K562 (cell line): ENCODE data around the gene DNAL4. TPM values are rescaled to one million over a fixed set of nuclear protein-coding genes. Genes with fewer than 3 reads are reported as not detected.

Experiments
- ATAC-seq: fragments of 200-7000 bp; cut with Tn5 transposase; 3 replicates; pipeline ENCODE4 v1.9.1; 2020; ENCODE audit warnings: moderate library complexity
- BruUV-seq: library from RNA; stranded (reverse); fragments of 400-500 nt; replicated peaks from 2 replicates; lab custom pipeline; 2021; lab: Mats Ljungman, UMichigan
- CTCF ChIA-PET: fragments of 300-600 bp; formaldehyde crosslinking; extraction: SDS; loops from one replicate; lab custom pipeline; 2021; ENCODE audit warnings: low intra/inter-chr PET ratio; lab: Yijun Ruan, JAX
- POLR2A ChIA-PET: fragments of 300-600, 350-650 bp; sonication (Branson Sonifier 250); formaldehyde crosslinking; extraction: SDS; loops from one replicate; lab custom pipeline; 2021; ENCODE audit warnings: antibody characterized with exemption, inconsistent platforms; lab: Yijun Ruan, JAX
- DNase-seq, 4 experiments: peaks; one replicate each; pipeline versions ENCODE4 v3.0.0 to v3.0.0-alpha.2; 2011 to 2018; ENCODE audit warnings: low spot score in 3 of 4, mixed read lengths in 3 of 4; ENCODE audit errors: extremely low read depth in 1 of 4
- FAIRE-seq: peaks from 2 replicates; lab custom pipeline; 2011; peaks lifted over from hg19 to GRCh38; lab: Jason Lieb, UNC
- H2AFZ ChIP-seq: 2 replicates; pipeline ENCODE4 v1.6.0; 2011; ENCODE audit warnings: low read depth, low read length, control low read depth, inconsistent platforms
- H3K27ac ChIP-seq: fragments of 200-600 bp; 3 replicates; pipeline ENCODE4 v1.8.0; 2011; ENCODE audit warnings: low read depth, mild to moderate bottlenecking, control low read depth, inconsistent platforms, low read length, moderate library complexity, mixed read lengths; ENCODE audit errors: extremely low read depth
- H3K27me3 ChIP-seq, 2 experiments: fragments of 300-600 bp in 1 of 2; 2 replicates in 1 of 2; 3 replicates in 1 of 2; pipeline versions ENCODE4 v1.6.0 to v1.8.0; 2011; ENCODE audit warnings: inconsistent platforms in 2 of 2, low read length in 2 of 2, mild to moderate bottlenecking in 1 of 2, mixed read lengths in 1 of 2, moderate library complexity in 1 of 2; ENCODE audit not compliant: control insufficient read depth in 2 of 2, insufficient read depth in 2 of 2
- H3K36me3 ChIP-seq: fragments of 300-600 bp; 3 replicates; pipeline ENCODE4 v1.8.0; 2011; ENCODE audit warnings: mild to moderate bottlenecking, low read length, inconsistent platforms; ENCODE audit not compliant: control insufficient read depth, insufficient read depth
- H3K4me1 ChIP-seq, 2 experiments: fragments of 200-600 bp in 1 of 2; replicated peaks in 1 of 2; 2 replicates in 1 of 2; 3 replicates in 1 of 2; pipeline versions ENCODE4 v1.5.1 to v1.8.0; 2011; ENCODE audit warnings: inconsistent platforms in 2 of 2, low read length in 2 of 2, mild to moderate bottlenecking in 1 of 2, mixed read lengths in 1 of 2, moderate library complexity in 1 of 2; ENCODE audit not compliant: control insufficient read depth in 2 of 2, insufficient read depth in 2 of 2
- H3K4me2 ChIP-seq: 2 replicates; pipeline ENCODE4 v1.6.1; 2011; ENCODE audit warnings: low read length, control low read depth, inconsistent platforms, mixed read lengths; ENCODE audit not compliant: insufficient read depth
- H3K4me3 ChIP-seq: fragments of 200-600 bp; sonication (generic), shearing (Covaris generic); 2 replicates; pipeline ENCODE4 v1.5.1; 2016; ENCODE audit warnings: control low read depth, inconsistent platforms
- H3K79me2 ChIP-seq: fragments of 200-600 bp; 3 replicates; pipeline ENCODE4 v1.8.0; 2011; ENCODE audit warnings: low read length, inconsistent platforms; ENCODE audit not compliant: control insufficient read depth, insufficient read depth
- H3K9ac ChIP-seq, 2 experiments: 2 replicates each; pipeline versions ENCODE4 v1.6.0 to v1.6.1; 2011; ENCODE audit warnings: low read depth in 2 of 2, low read length in 2 of 2, control low read depth in 1 of 2, inconsistent platforms in 1 of 2, mild to moderate bottlenecking in 1 of 2, mixed read lengths in 1 of 2; ENCODE audit not compliant: insufficient read depth in 1 of 2
- H3K9me1 ChIP-seq: one replicate; pipeline ENCODE4 v1.6.0; 2011; ENCODE audit warnings: inconsistent platforms, mild to moderate bottlenecking, low read length, moderate library complexity; ENCODE audit not compliant: control insufficient read depth, insufficient read depth
- H3K9me3 ChIP-seq: replicated peaks from 2 replicates; pipeline ENCODE4 v1.5.1; 2011; ENCODE audit warnings: low read depth, low read length, inconsistent platforms; ENCODE audit not compliant: control insufficient read depth, insufficient read depth
- H4K20me1 ChIP-seq: replicated peaks from 2 replicates; pipeline ENCODE4 v1.6.1; 2011; ENCODE audit warnings: low read length, inconsistent platforms, mixed read lengths; ENCODE audit not compliant: control insufficient read depth, insufficient read depth
- WGBS: fragments of 100-300 bp; shearing (Covaris generic); methylation state at CpG from one replicate; pipeline ENCODE4 v1.1.6; 2016; ENCODE audit warnings: low coverage, mixed read lengths; ENCODE audit not compliant: insufficient coverage; ENCODE audit errors: missing lambda C conversion rate; 5-methylcytosine and 5-hydroxymethylcytosine counted together
- in situ Hi-C: fragments of 300-500 bp; cut with MboI; formaldehyde crosslinking; loops from 4 replicates; pipeline ENCODE4 v1.15.0; 2018; ENCODE audit warnings: inconsistent platforms, mixed read lengths
- intact Hi-C: fragments of 100-400 bp; cut with micrococcal nuclease; formaldehyde crosslinking; loops from 2 replicates; pipeline ENCODE4 v1.14.2; 2022
- polyA plus RNA-seq, 8 experiments: library from polyadenylated mRNA; depleted of rRNA in 4 of 8; stranded (reverse) in 5 of 8; unstranded in 3 of 8; fragments of >200 nt; fragmentation: Nextera tagmentation in 2 of 8; fragmentation: Illumina TruSeq in 1 of 8; extraction: Ambion mirVana in 2 of 8; extraction: Trizol in 1 of 8; gene quantifications; 2 replicates each; pipeline versions ENCODE4 v1.2.1 to v1.2.3, GENCODE V29; 2011 to 2014; ENCODE audit warnings: inconsistent platforms in 1 of 8, missing spikeins in 1 of 8
- total RNA-seq, 7 experiments: library from RNA; depleted of rRNA in 6 of 7; stranded (reverse); fragments of >200 nt in 6 of 7; fragmentation: Illumina TruSeq in 2 of 7; extraction: Trizol in 2 of 7; gene quantifications; 2 replicates each; pipeline versions ENCODE4 v1.2.1 to v1.2.3, GENCODE V29; 2011 to 2021; ENCODE audit warnings: low replicate concordance in 1 of 7
- TF ChIP-seq, protein P1 (sequence below): fragments of 450-650 bp; IDR thresholded peaks from 2 replicates; pipeline ENCODE4 v1.6.1; 2016; ENCODE audit warnings: mild to moderate bottlenecking, moderate library complexity
- TF ChIP-seq, protein P2 (sequence below): fragments of 450-650 bp; IDR thresholded peaks from 2 replicates; pipeline ENCODE4 v1.6.1; 2018; ENCODE audit not compliant: partially characterized antibody

The DNAL4 gene
- total and polyA plus RNA-seq, 9 of the 15 experiments (the other 6 are each of a cell fraction or from before 2014, with no cell fraction given), result 0.20 to 9.4 (median 5.2) TPM

DNA sequence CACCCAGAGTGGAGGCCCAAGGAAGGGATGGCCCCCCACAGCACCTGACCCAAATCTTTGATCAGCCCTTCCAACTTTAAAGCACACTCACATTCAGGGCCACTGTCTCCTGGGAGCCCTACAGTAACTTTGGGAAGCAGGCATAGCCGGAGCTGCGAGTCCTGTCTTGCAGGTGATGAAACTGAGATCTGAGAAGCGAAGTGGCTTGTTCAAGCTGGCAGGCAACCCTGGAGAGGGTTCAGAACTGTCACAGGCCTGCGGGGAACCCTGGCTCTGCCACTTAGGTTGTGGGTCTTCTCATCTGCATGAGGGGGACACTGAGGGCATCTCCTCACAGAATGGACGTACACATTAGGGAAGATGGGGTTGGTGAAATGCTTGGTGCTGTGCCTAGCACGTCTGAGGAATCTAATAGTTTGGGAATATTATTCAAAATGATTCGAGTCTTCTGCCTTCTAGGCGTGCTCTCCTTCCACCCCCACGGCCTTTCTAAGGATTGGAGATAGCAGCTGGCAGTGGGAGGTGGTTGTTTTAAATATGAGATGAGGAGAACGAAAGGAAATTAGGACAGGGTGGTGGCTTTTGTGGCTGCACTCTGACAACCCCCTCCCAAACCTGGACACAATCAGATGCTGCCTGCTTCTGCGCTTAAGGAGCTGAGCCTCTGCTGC lies 19.3 kb downstream of the DNAL4 start:
- FAIRE-seq, result no peak
- no peak for ATAC-seq
- CTCF ChIA-PET, result no interaction called here
- TF ChIP-seq, protein P1, sequence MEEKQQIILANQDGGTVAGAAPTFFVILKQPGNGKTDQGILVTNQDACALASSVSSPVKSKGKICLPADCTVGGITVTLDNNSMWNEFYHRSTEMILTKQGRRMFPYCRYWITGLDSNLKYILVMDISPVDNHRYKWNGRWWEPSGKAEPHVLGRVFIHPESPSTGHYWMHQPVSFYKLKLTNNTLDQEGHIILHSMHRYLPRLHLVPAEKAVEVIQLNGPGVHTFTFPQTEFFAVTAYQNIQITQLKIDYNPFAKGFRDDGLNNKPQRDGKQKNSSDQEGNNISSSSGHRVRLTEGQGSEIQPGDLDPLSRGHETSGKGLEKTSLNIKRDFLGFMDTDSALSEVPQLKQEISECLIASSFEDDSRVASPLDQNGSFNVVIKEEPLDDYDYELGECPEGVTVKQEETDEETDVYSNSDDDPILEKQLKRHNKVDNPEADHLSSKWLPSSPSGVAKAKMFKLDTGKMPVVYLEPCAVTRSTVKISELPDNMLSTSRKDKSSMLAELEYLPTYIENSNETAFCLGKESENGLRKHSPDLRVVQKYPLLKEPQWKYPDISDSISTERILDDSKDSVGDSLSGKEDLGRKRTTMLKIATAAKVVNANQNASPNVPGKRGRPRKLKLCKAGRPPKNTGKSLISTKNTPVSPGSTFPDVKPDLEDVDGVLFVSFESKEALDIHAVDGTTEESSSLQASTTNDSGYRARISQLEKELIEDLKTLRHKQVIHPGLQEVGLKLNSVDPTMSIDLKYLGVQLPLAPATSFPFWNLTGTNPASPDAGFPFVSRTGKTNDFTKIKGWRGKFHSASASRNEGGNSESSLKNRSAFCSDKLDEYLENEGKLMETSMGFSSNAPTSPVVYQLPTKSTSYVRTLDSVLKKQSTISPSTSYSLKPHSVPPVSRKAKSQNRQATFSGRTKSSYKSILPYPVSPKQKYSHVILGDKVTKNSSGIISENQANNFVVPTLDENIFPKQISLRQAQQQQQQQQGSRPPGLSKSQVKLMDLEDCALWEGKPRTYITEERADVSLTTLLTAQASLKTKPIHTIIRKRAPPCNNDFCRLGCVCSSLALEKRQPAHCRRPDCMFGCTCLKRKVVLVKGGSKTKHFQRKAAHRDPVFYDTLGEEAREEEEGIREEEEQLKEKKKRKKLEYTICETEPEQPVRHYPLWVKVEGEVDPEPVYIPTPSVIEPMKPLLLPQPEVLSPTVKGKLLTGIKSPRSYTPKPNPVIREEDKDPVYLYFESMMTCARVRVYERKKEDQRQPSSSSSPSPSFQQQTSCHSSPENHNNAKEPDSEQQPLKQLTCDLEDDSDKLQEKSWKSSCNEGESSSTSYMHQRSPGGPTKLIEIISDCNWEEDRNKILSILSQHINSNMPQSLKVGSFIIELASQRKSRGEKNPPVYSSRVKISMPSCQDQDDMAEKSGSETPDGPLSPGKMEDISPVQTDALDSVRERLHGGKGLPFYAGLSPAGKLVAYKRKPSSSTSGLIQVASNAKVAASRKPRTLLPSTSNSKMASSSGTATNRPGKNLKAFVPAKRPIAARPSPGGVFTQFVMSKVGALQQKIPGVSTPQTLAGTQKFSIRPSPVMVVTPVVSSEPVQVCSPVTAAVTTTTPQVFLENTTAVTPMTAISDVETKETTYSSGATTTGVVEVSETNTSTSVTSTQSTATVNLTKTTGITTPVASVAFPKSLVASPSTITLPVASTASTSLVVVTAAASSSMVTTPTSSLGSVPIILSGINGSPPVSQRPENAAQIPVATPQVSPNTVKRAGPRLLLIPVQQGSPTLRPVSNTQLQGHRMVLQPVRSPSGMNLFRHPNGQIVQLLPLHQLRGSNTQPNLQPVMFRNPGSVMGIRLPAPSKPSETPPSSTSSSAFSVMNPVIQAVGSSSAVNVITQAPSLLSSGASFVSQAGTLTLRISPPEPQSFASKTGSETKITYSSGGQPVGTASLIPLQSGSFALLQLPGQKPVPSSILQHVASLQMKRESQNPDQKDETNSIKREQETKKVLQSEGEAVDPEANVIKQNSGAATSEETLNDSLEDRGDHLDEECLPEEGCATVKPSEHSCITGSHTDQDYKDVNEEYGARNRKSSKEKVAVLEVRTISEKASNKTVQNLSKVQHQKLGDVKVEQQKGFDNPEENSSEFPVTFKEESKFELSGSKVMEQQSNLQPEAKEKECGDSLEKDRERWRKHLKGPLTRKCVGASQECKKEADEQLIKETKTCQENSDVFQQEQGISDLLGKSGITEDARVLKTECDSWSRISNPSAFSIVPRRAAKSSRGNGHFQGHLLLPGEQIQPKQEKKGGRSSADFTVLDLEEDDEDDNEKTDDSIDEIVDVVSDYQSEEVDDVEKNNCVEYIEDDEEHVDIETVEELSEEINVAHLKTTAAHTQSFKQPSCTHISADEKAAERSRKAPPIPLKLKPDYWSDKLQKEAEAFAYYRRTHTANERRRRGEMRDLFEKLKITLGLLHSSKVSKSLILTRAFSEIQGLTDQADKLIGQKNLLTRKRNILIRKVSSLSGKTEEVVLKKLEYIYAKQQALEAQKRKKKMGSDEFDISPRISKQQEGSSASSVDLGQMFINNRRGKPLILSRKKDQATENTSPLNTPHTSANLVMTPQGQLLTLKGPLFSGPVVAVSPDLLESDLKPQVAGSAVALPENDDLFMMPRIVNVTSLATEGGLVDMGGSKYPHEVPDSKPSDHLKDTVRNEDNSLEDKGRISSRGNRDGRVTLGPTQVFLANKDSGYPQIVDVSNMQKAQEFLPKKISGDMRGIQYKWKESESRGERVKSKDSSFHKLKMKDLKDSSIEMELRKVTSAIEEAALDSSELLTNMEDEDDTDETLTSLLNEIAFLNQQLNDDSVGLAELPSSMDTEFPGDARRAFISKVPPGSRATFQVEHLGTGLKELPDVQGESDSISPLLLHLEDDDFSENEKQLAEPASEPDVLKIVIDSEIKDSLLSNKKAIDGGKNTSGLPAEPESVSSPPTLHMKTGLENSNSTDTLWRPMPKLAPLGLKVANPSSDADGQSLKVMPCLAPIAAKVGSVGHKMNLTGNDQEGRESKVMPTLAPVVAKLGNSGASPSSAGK, result no peak
- TF ChIP-seq, protein P2, sequence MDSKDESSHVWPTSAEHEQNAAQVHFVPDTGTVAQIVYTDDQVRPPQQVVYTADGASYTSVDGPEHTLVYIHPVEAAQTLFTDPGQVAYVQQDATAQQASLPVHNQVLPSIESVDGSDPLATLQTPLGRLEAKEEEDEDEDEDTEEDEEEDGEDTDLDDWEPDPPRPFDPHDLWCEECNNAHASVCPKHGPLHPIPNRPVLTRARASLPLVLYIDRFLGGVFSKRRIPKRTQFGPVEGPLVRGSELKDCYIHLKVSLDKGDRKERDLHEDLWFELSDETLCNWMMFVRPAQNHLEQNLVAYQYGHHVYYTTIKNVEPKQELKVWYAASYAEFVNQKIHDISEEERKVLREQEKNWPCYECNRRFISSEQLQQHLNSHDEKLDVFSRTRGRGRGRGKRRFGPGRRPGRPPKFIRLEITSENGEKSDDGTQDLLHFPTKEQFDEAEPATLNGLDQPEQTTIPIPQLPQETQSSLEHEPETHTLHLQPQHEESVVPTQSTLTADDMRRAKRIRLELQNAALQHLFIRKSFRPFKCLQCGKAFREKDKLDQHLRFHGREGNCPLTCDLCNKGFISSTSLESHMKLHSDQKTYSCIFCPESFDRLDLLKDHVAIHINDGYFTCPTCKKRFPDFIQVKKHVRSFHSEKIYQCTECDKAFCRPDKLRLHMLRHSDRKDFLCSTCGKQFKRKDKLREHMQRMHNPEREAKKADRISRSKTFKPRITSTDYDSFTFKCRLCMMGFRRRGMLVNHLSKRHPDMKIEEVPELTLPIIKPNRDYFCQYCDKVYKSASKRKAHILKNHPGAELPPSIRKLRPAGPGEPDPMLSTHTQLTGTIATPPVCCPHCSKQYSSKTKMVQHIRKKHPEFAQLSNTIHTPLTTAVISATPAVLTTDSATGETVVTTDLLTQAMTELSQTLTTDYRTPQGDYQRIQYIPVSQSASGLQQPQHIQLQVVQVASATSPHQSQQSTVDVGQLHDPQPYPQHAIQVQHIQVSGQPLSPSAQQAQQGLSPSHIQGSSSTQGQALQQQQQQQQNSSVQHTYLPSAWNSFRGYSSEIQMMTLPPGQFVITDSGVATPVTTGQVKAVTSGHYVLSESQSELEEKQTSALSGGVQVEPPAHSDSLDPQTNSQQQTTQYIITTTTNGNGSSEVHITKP, result peak; percentile 77

More for the DNA sequence above, 19.3 kb downstream of the DNAL4 start:
- Histone ChIP-seq H3K4me2 (no peak overlapping the region), H2AFZ (no peak overlapping the region), H3K9ac (peak overlapping the region in 1 of 2 experiments; percentile 68; a peak in 2 of 4 replicates), H3K27ac (no peak overlapping the region), H3K27me3 (no peaks in the 10 kb centered on the region), H3K9me1 (no peaks in the 10 kb centered on the region), H3K4me1 (peaks cover 0 to 12% of the 10 kb centered on the region in 2 experiments; a peak in 4 of 5 replicates), H3K4me3 (no peak overlapping the region), H3K36me3 (no peaks in the 10 kb centered on the region), H3K9me3 (no peaks in the 10 kb centered on the region), H3K79me2 (no peaks in the 10 kb centered on the region), H4K20me1 (no peaks in the 10 kb centered on the region)
- WGBS, result 32% methylated on average over 9 of the region's 11 CpGs
- no TSS peak for BruUV-seq
- POLR2A ChIA-PET, result interaction anchor here (0.6 to 1.2 kb wide), 3 partner anchors 10 to 15 kb away, joined by 3 read pairs; no protein-coding TSS in a partner anchor
- in situ Hi-C loops (no loop called here), intact Hi-C loops (no loop called here)
- no peak for DNase-seq
